SHP77 treated with DMSO at 0.1 percent for 48 hours (cell line): ENCODE measurements around the gene EPHB1.
"Not testable (repeated sequence)": the region's sequence is repeated elsewhere in the genome, so short reads cannot be mapped to it uniquely, and the experiment has no call there.

Source experiments
- DNase-seq: peaks from one replicate; lab custom pipeline; 2025; lab: John Stamatoyannopoulos, UW

The EPHB1 gene

DNA sequence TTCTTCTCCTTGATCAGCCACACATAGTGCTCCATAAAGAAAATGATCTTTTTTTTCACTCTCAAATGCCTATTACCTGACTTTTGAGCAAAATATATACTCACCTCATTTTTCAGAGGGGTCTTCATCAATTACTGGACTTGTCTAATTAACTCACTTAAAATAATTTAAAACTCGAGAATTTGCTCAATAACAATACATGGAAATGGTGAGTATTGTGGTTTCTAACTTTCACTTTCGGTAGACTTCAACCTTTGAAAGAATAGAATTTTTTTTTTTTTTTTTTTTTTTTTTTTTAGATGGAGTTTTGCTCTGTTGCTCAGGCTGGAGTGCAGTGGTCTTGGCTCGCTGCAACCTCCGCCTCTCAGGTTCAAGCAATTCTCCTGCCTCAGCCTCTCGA lies 17.7 kb upstream of the EPHB1 start:
- DNase-seq: no peak

DNA sequence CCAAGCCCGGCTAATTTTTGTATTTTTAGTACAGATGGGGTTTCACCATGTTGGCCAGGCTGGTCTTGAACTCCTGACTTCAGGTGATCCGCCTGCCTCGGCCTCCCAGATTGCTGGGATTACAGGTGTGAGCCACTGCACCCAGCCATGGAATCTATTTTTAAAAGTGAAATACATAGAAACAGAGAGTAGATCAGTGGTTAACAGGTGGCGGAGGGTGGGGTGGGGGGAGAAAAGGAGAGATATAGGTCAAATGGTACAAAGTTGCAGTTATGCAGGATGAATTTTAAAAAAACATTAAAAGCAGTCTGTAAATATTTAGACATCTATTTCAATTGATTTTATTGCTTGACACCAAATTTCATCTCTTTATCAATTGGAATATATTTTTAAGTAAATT lies 6.8 kb upstream of the EPHB1 start:
- not testable (repeated sequence) for DNase-seq

DNA sequence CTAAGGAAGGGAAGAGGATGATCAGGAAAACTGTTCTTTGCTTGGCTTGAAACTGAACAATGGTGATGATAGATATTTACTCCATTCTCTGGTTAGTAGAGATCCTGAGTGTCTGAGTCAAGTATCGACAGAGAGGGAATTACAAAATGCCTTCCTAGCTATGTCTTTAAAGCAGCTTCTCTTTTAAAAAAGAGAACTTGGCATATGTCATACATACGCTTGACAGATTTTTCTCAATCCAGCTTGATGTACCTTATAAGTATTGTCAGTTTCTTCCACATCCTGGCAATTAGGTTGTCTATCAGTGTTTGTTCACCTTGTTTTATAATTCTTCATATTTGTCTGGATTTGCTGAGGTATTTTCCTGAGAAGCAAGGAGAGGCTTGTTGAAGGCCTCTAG lies 5.0 kb upstream of the EPHB1 start:
- DNase-seq: no peak

DNA sequence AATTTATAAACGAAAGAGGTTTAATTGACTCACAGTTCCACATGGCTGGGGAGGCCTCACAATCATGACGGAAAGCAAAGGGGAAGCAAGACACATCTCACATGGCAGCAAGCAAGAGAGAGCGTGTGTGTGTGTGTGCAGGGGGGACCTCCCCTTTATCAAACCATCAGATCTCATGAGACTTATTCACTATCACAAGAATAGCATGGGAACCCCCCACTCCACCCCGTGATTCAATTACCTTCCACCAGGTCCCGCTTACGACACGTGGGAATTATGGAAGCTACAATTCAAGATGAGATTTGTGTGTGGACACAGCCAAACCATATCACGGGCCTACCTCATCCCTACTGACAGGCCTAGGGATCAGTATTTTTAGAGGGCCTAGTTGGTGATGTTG lies 3.1 kb upstream of the EPHB1 start:
- DNase-seq: no peak

DNA sequence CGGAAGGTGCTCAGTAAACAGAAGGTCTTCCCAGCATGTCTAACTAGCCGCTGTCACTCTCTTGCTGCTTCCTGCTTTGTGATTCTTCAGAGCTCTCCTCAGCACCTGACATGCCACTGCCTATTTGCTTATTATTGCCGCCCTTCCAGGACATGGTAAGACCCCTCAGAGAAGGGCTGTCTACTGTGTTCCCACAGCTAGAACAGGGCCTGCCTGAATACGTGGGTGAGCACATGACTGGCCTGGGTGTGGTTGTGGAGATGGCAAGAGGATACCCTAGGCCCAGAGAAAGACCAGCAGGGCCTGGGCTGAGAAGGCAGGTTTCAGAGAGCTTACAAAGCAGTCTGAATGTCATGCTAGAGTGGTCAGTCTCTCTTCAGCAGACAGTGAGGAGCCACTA lies 2.4 kb upstream of the EPHB1 start:
- no peak for DNase-seq

DNA sequence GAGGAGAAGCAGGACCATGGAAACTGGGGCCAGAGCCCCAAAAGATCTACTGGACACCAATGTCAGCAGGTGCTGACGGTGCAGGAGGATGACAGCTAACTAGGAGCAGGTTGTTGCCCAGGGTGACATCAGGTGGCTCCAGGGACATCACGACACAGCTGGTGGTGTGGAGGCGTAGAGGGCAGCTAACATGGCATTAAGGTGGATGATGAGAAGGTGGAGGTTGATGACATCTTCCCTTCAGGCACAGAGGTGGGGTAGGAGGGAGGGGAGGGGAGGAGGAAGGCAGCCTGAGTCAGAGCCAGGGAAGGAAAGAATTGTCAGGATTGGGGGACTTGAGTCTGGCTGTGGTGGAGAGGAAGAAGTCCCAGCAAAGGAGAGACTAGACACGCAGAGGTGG lies 1.5 kb upstream of the EPHB1 start:
- DNase-seq: no peak

DNA sequence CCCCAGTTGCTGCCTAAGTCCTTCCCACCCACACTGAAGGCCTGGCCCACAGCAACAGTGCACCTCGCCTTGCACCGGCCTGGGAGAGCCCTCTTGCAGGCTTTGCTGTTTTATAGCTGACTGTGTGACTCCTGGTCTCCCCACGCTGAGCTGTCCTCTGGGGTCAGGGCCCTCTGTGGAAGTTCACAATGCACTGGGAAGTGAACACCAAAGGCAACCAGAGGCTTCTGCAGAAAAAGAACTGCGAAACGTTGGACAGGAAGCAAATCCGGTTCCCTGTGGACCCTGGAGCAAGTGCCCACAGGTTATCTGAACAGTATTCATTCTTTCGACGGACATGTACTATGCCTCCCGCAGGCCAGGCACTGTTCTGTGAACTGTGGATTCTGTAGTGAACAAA lies 737 bp upstream of the EPHB1 start:
- no peak for DNase-seq

DNA sequence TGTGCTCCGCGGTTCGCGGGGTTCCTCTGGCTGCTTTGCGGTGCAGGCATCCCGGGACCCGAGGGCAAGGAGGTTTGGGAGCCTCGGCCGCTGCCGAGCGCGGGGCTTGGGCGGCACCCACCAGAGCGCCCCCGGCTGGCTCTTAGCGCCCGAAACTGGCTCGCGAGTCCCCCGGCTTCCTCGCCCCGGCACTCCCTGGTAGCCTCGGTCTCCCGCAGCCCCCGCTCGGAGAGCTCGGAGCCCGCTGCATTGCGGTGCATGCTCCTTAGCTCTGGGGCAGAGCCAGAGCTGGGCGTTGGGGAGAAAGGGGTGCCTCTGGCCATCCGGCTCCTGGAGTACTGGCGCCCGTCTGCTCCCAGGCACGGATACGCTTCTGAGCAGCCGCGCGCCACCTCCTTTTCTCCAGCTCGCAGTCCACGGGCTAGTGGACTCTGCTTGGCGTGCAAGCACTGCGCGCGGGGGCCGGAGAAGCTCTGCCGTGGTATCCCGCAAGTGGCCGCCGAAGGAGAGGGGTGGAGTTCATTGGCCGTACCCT lies 753 bp downstream of the EPHB1 start:
- DNase-seq: no peak

DNA sequence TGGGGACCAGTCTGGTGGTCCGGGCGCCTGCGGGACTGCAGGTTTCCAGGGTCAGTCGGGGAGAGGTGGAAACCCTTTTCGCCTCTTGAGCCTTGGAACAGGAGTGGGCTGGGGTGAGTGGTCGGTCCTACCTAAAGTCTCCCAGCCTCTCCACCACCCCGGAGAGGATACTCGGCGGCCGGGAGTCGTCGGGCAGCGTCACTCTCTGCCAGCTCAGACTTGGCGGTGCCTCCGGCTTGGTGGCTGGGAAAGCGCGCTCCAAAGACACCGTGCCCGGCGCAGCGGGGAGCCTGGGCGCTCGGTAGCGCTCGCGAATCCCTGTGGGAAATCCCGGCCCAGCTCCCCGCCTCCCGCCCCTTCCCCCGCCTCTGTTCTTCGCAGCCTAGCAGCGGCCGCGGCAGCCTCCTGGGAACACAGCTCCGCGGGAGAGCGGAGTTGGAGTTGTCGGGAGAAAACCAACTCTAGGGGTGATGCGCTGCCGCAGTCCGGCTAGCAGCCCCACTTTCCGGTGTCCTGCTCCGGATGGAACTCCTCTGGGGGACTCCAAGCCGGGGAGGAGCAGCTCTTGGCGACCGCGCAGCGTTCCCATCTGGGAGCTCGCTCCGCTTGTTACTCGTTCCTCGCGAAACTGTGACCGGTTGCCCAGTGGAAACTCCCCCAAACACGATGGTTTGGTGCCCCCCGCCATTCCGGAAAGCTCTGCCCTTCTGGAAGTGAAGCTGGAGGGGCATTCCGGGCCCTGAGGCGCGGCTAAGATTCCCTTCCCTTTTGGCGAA lies 1.4 kb downstream of the EPHB1 start:
- no peak for DNase-seq

DNA sequence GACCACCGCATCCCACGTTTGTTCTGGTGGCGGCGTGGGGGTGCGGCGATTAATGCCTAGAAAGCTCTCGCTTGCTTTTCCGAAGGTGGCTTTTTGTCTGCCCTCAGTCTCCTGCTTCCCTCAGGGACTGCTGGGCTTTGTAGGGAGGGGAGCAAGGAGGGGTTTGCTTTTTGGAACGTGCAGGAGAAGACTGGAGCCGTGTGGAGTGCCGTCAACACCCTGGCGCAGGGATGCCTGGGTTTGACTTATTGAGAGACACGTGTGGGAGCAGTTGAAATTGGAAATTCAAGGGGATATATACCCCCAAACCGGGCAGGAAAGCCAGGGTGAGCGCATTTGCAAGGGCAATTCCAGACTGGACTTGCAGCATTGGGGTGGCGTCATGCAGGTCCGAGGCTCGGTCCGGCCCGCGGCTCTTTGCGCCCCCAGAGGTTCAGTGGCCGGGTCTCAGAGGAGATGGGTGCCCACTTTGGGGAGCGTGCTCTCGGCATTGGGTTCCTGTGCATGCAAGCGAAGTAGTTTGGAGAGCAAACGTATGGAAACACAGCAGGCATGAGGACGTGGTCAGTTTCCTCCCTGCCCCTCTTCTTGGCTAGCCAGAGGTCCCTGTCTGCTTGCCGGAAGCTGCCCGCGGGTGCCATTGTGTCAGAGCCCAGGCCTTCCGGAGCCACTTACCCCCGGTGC lies 2.1 kb downstream of the EPHB1 start:
- DNase-seq: no peak

DNA sequence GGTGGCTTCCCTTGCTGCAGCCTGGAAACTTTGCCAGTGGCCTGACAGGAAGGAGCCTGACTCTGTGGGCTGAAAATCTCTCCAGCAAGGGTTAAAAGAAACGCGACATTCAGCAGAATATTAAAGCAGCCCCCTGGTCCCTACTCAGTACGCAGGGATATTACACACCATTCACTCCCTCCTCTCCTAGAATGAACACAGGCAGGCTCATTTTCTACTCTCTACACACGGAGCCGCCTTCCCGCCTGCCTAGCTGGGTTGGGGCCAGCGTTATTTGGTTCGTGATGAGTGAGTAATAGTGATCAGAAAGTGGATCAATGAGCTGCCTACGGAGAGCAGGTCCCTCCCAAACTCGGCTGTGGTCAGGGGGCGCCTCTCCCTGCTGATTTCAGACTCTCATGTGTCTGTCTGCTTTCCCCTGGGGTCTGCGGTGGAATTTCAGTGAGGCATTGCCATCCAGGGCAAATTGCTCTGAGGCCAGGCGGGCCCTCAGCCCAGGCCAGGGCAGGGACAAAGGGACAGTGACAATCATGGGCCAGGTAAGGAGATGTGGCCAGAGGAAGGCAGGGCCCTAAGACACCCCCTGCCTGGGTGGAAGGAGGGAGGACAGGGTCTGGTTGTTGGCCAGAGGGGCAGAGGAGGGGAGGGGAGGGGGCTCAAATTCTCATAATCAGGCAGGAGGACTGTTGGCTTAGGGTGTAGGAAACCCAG lies 2.8 kb downstream of the EPHB1 start:
- no peak for DNase-seq

DNA sequence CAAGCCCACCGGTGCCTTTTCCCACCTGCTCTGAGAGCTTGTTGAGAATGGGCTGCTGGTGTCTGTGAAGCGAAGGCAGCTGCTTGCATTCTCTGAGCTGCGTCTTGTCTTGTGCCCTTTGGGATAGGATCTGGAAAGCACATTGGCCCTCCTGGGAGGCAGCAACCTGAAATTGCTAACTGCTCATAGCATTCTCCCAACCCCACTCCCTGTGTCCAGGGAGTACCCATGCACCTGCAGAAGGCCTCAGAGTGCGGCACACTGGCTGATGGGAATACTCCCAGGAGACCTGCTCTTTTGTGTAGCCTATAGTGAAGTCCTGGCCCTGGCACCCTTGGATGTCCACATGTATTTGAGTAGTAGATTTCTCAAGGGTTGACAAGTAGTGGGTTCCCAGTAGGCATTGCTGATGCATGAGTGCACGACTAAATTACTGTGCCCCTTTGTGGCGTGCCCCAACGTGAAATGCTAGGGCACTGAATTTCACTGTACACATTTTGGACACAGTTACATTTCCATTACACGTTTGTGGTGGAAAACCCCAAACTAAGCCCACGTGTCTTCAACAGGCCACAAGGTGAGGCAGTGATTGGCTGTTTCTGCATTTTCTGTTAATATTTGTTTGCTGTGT lies 3.7 kb downstream of the EPHB1 start:
- DNase-seq: no peak

DNA sequence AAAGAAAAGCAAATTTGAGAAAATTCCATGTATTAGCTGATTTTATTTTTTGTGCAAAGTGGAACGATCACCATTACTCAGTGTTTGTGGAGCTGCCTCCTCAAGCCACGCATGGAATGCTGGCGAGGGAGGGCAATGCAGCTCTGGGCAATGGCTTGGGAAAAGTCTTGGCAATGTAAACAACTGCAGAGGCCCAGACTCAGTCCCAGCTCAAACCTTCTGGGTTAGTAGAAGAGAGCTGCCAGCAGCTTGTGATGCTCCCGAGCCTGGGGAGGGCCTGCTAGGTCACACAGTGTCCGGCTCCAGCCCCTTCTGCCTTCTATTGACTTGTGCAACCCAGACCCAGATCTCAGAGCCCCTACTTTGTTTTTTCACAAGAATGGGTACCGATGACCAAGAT lies 4.3 kb downstream of the EPHB1 start:
- no peak for DNase-seq

DNA sequence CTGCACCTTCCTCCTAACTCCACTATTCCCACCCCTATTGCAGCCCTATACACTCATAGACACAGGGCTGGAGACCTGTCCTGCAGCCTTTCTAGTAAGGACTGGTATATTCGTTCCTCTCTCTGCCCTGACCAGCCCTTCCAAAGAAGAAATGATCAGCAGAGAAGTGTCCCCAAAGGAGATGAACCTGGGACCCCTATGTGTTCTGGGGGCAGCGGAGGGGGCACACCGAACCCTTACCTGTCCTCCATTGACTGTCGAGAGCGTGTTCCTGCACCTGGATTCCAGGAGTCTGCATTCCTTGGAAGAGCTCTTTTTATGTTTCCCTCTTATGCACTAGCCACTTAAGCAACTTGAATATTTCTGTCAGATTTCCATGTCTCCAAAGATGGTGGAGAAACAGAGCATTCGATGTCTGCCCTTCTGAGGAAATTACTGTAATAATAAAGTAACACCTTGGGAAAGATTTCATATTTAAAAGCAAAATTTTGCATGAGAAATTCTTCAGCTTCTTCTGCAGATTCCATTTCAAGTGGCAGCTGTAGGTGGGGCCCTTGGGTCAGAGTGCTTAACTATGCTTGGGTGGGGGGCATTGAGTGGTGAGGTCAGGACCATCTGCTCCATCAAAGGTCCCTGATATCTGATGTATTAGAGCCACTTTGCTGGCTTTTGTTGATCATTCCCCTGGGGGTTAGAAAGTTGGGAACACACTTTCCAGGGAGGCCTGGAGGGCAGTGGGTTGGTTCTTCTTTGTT lies 6.3 kb downstream of the EPHB1 start:
- no peak for DNase-seq

DNA sequence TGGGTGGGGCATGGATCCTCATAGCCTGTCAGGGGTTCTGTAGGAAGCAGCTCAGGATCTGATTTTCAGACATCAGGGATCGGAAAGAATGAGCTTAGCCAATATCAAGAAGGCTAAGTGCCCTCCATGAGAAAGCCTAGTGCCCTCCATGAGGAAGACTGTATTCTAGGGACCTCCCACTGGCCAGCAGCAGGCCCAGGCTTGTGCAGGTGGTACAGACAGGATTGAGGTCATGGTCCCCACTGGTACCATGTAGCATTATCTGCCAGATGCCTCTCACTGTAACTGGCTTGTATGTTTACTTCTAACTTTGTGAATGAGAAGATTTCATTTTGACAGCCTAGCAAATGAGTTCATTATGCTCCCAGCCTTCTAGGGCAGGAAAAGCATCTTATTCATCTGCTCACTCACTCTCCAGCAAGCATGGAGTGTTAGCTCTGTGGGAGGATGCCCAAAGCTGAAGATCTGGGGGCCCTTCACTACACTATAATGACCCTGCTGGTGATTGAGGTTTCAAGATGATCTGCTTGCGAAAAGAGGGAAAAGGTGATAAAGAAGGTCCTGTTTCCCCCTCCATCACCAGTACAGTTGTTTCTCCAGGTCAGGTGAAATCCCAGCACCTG lies 7.5 kb downstream of the EPHB1 start:
- DNase-seq: no peak

DNA sequence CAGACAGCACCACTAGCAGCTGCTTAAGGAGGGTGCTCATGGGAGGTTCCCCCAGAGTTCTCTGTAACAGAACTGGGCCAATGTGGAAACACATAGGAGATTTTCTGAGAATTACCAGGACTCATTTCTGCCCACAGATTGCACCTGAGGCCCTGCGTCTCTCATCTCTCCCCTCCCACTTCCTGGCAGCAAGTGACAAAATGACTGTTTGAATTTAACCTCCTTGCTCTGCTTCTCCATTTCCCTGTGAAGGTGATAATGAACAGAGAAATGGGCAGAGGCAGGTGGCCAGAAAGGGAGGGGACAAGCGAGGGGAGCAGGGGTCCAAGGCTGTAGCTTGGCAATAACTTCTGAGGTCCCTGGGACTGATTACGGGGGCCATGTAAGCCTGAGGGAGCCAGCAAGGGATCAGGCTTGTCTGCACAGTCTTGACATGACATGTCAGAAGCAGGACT lies 8.0 kb downstream of the EPHB1 start:
- no peak for DNase-seq

DNA sequence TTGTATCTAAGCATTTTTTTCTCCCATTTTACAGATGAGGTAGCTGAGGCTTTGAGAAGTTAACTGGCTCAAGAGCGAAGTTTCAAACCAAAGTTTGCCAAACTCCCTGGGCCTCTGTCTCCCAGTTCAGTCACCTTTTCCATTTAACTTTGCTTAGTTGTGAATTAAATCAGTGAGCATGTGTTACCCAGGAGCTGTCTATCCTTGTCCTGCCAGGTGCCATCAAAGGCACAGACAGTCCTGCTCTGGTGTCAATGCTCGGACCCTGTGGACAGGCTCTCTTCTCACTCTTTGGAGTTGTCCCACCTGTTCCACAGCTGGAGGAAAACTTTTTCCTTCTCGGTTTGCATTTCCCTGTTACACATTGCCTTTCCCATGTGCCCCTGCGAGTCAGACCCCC lies 8.6 kb downstream of the EPHB1 start:
- DNase-seq: no peak

DNA sequence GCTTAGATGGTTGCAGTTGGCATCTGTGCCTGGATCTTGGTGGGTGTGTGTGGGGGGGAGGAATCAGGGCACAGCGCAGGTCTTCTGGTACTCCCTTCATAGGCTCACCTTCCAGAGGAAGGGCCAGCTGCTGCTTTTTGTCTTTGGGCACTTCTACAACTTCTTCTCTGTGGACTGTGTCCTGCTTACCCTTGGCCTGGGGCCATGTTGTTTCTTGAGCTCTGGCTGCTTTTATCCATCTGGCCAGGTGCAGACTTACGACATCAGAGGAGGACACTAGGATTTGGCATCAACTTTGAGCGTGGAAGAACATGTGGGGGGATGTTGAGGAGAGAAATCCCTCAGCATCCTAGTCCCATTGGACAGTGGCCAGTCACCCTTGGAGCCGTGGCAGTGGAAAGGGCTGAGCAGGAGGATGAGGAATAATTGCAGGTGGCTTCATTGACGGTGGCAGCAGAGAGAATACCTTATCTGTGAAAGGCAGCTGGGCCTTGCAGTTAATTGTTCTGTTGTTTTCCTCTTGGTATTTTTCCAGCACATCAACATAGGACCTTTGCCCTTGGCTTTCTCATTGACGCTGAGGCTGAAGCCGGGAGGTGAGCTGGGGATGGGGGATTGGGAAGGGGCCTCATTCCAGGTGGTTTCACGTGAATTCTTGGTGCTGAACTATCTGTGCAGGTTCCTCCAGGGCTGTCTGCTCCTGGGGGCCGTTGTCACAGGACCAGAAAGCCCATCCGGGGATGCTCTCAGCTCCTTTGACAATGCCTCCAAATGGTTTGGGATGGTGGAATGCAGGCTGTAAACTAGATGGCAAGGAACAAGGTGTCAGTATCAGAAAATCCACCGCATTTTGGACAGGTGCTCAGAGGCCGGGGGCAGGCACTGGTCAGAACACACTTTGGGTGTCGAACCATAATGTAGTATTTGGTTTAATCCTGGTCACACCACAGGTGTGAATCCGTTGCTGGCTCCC lies 9.7 kb downstream of the EPHB1 start:
- DNase-seq: no peak

DNA sequence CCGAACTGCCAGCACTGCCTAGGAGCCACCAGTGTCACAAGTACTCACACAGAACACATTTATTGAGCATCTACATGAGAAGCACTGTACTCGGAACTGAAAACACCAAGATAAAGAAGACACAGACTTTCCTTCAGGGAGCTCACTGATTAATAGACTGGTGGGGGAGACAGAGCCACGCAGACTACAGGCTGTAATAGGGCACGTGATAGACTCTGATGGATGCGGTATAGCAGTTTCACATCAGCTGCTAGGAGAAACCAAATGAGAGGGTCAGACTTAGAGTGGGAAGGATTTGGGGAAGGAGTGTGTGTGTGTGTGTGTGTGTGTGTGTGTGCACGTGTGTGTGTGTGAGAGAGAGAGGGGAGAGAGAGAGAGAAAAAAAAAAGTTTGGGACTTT lies 12.1 kb downstream of the EPHB1 start:
- DNase-seq: no peak

DNA sequence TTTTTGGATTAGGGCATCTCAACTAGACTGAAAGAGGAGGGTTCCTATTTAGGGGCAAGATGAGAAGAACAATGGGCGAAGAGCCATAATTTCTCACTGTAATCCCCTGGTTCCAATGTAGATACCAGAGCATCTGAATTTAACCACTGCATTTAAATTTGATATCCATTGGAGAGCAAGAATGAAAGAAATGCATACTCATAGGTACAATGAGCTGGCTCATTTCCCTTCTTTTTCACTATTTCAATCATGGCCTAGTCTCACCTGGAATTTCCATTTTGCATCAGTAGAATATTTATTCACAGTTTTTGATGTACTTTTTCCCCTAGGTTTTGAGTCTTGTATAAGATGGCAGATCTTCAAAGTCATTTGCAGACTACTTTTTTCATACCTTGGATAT lies 13.8 kb downstream of the EPHB1 start:
- no peak for DNase-seq
